T-helper 1 cell (primary cell): ENCODE measurements around the gene LPAR1.

Experiments
- DNase-seq, 5 donors: peaks; one replicate each; pipeline ENCODE4 v3.0.0-alpha.2; 2012 to 2020

Gene LPAR1

DNA sequence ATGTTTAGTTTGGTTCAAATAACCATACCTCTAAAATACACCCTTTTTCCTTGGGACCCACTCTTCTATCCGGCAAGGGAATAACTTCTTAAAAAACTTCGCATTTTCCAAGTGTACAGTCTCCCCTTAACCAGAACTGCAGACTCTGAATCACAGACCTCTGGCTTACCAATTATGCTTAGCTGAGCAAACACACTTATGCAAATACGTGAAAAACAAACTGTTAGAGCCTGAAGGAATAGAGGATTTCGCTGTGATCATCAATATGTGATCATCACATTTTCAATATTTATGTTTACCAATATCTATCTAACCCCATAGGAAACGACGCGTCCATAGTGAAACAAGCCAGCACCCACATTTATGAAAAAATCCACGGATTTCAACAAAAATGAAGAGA is 1.3 kb downstream of the LPAR1 start:
- DNase-seq, result no peak

DNA sequence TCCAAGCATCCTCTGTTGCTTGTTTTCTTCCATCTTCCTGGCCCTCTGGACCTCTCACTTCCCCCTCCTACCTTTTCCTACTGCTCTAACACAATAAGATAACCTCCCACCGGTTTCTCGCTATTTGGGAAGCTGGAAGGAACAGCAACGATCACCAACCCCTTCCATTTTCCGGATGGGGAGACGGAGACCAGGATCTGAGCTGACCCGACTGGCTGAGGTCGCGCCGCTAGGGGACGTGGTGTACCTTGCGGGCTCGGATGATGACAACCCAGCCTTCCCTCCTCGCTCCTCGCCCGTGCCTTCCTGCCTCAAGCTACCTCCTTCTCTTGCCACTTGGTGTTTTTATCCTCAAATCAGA is 1.9 kb downstream of the LPAR1 start:
- no peak for DNase-seq

DNA sequence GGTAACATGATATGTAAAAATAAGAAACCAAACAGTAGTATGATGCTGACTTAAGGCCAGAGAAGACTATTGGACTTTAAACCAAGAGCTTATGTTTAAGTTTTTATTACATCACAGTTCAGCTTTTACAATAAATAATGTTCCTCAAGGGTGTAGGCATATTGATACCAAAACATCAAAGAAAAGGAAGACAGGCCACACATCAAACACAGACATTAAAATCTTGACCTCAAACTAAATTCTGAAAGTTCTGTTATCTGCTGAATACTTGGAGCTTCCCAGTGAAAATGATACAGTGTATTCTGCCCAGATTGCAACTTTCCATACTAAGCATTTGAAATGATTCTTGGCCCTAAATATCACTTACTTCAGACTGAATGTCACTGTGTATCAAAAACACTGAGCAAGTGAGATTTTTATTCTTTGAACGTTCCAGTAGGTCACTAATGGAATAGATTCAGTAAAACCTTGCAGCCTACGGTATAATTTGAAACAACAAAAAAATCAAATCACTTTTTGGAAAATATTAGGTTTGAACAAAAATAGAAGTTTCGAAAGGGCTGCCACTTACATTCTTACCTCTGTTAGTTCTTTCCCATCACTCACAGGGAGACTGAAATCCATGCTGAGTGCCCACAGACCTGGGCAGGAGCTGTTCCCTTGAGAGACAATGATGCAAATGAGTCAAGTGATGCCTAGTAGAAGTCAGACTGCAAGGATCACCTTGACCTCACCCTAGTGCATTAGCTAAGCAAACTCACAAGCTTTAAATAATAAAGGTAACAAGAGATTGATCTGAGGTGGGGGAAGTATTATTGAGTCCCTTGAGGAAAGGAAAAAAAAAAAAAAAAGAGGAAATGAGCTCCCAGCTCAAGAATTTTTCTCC is 2.5 kb downstream of the LPAR1 start:
- DNase-seq, result no peak

DNA sequence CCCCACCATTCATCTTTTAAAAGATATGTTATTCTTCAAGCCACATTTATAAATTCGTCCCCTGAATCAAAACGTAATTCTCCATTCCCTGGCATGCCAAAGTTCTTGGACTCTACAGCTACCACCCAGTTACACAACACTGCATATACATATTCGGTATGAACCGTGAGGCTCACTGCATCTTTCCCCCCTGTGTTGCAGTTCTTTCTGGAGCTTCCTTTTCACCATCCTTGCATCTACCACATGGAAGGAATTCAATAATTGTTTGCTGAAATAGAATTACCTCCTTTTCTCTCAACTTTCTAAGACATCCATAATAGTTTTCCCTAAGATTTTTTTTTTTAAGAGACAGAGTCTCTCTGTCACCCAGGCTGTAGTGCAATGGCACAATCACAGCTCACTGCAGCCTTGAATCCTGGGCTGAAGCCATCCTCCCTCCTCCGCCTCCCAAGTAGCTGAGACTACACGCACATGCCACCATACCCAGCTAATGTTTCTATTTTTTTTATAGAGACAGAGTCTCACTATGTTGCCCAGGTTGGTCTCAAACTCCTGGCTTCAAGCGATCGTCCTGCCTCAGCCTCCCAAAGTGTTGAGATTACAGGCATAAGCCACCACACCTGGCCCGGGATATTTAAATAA is 3.3 kb downstream of the LPAR1 start:
- no peak for DNase-seq

DNA sequence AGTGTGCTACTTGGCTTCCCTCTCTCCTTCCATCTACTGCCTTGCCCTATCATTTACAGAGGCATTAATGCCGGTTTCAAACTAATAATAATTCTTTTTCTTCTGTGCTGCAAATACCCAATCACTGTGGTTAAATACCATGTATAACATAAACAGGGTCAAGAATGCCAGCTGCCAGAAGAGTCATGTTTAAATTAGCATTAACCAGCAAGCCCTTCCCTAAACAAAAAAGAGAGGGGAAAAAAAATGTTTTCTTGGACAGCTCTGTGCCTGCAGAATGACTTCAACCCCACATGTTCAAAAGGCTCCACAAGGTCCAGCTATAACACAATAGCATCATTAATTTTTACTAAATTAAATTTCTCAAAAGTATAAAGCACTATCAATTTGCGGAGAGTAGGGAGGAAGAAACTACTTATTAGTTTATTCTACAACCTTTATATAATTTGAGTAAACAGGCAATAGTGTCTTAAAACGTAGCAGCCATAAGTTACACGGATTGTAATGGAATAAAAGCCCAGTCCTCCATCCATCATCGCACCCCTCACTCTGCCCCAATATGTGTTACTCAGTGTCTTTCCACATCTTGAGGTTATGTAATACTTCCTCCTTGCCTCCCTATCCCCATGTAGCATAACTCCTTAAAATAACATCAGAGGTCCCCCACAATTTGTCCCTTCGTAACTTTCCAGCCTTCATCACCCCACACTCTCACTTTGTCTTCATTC is 3.9 kb downstream of the LPAR1 start:
- DNase-seq, result no peak

DNA sequence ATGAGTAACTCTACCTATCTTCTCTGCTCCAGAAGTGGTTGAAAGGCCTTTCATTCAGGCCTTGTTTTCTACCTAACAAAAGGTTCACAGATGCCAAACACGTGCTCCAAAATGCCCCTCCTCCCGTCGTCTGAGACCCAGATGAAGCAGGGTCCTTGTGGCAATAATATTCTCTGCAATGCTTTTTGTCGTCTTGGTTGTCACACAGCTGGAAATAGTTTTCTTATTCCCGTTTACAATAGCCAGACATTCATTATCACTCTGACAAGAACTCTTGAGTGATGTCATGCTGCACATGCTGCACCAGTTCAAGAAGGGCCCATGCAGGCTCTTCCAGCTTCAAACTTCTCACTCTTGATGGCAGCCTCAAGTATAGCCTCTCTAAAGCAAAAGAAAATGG is 7.8 kb downstream of the LPAR1 start:
- no peak for DNase-seq

DNA sequence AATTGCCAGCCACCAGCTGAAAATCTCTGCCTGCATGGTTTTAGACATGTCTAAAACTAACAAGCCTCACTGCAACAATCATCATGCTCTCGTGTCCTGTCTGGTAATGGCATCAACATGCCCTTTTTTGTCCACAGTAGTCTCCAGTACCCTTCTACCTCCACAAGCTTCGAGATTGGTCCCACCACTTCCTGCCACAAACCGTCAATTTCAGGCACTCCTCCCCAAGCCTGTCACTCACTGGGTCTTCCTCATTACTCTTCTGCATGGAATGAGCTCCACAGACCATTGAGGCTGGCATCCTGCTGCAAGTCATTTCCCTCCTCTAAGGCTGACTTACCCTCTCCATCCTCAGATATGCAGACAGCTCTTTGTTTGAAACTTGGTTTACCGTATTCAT is 9.0 kb downstream of the LPAR1 start:
- peak in 1 of 5 donors; percentile 11 for DNase-seq

DNA sequence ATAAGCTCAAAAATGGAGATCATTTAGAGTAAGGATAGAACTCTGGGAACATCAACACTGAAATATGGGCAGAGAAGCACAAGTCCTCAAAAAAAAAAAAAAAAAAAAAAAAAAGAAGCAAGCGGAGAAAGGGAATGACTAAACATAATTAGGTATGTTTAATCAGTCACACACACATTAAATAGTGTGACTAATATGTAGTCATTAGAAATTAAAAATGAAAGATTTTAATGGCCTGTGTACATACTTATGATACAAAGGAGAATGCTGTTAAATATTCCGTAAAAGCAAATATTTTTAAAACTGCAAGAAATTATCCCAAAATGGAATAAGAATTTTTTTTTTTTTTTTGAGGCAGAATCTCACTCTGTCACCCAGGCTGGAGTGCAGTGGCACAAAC is 10.5 kb downstream of the LPAR1 start:
- no peak for DNase-seq

DNA sequence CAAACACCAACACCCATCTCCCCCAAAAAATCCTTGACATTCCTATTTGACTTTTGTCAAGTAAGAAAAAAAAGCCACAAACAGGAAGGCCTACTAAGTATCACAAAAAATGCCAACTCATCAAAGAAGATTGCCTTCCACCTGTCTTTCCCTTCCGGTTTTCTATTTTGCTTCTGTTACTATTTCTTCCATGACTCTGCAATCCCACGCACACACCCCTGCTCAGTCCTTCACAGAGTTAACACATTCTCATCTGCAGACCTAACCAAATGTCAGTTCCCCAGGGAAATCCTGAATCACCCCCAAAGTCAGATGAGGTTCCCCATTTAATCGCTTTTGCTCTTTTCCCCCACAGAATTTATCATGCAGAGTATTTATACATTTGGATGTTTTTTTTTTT is 15.1 kb downstream of the LPAR1 start:
- DNase-seq, result no peak

DNA sequence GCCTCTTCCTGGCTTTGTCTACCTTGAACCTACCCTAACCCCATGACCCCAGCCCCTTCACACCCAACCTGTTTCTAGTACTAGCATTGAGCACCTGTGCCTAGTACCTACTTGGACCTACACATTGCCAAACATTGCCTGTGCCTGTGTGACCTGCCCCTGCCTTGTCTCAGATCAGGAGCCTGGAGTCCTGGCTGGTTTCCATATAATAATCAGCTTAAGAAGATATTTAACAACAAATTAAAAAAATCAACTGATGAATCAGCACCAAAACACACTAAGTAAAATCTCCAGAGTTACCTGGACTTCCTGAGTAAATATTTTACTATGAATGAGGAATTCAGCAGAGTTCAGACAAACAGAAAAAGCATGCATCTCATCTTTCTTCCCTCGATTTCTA is 17.7 kb downstream of the LPAR1 start:
- no peak for DNase-seq

DNA sequence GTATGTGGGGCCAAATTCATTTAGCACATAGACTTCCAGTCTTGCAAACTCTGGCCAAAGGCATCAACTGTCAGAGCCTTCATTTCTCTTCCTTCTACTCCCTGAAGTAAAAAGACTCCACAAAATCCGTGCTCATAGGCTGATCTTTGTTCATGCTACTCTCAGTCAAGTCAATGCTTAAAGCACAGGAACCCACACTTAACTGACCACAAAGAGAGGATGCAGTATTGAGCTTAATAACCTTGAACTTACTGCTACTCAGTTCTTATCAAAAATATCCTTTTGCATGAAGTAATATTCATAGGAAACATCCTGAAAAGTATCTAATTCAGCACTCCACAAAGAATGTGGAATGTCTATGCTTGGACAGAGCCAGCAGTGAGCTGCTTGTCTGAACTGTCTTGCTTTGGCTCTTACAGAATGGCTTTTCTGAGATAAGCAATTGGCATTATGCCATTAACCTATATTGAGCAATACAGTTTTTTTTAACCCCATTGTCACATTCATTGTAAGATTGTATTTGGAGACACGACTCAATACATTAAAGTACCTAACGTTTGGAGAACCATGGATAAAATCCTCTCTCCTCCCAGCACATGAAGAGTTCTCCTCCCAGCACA is 21.7 kb downstream of the LPAR1 start:
- DNase-seq, result no peak

DNA sequence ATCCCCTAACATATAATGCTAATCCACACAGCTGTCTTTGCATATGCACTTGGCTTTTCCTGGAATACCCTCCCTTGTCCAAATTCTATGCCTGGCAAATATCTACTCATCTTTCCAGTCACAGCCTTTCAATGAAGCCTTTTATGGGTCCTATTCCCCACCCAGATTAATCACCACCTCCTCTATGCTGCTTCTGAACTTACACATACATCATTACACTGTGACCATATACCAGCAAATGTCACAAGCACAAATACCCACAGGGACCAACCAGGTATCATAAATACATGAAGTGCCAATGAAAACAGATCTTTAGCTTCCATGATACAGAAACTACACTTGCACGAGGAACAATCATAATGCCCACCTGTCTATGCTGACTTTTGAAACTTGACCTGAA is 22.3 kb downstream of the LPAR1 start:
- no peak for DNase-seq

DNA sequence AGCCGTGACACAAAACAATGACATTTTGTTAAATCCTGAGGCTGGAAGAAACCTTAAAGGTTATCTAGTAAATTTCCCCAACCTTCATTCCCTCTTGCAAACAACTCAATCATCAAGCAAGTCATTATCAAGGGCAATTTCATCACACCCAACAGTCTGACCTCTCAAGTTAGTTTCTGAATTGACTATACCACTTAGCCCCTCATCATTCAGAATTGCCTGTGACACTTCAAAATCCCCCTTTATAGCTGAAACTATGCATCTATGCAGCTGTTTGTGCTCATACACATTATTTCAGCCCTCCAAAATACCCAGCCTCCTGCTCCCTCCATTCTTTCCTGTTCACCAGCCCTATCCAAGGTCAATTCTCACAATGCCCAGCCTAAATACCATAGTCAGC is 24.6 kb downstream of the LPAR1 start:
- no peak for DNase-seq

DNA sequence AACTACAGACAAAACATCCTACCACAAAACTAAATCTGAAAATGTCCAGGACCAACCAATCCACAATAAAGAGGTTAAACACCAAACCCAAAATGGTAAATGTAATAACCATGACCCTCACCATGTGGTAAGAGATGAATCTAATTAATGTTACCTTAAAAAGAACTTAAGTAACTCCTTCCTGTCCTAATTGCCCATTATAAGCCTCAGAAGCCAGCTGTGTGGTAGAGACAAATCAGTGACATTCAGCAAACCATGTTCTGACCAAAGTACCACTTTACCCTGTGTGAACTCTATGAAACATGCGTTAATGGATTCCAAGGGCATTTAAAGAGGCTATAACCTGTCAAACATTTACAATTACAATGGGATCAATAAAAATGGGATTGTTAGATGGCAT is 25.0 kb downstream of the LPAR1 start:
- DNase-seq, result no peak

DNA sequence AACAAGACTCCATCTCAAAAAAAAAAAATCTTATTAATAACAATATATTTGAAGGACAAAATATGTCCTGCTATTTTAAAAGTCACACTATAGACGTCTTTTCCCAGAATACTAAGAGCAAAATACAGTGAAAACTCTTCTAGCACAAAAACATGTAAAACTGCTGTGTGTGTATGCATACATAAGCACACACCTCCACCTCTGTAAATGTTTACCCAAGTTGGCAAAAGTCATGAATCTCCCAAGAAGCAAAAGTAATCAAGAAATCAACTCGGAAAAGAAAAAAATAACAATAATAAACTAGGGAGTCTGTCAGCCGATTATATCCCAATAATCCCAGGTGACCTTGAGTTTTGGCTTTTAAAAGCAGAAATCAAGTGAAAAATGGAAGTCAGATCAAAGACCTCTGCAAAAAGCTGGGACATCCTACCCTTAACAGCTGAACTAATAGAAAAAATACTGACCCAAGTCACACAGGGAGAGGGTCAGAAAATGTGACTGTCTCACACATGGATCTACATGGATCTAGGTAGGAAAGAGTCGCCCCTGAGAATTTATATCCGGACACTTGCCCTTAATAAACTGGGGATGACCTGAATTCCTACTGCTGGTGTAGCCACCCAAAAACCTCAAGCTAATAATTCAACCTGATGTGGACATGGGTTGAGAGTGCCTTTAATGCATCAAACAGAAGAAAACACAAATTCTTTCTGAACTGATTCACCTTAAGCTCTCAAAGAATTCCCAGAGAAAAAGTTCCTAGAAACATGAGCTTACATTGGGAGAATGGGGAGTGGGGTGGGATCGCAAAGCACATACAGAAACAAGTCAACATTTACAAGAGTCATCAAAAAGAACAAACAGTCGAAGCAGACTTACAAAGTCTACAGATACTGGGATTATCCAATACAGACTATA is 29.9 kb downstream of the LPAR1 start:
- no peak for DNase-seq

DNA sequence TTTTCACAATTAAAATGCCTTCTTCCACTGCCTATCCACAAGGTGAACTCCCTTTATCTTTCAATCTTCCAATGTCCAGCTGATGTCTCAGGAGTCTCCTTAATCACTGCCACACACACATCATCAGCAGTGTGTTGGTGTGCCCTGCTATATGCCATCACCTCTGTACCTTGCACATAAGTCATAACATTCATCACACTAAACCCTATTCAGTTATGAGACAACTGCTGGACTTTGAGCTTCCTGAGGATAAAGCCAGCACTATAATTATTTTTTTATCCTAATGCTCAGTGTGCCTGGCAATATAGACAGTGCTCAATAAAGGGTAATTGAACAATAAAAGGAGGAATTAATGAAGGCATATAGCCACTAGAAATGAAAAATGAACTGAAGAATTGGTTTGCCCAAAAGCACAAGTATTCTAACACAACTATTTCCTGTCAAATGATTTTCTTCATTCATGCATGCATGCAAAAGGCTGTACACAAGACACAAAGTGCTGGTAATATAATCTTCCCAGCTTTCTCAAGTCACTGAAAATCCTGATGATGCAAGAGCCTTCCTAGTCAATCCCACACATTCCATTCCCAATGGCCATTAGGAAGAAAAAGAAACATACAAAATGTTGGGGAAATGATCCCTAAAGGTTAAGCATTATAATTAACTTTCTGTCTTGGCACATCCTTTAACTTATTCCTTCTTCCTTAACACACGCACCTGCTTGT is 32.4 kb downstream of the LPAR1 start:
- no peak for DNase-seq

DNA sequence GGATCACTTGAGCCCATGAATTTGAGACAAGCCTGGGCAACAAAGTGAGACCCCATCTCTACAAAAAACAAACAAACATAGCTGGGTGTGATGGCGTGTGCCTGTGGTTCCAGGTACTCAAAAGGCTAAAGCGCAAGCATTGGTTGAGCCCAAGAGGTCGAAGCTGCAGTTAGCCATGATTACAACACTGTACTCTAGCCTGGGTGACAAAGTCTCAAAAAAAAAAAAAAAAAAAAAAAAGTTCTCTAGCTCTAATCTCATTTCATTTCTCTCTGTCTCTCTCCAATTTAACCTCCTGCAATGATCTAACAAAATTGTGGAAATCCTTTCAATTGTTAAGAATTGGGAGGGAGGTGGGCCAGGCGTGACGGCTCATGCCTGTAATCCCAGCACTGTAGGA is 33.3 kb downstream of the LPAR1 start:
- DNase-seq, result no peak

DNA sequence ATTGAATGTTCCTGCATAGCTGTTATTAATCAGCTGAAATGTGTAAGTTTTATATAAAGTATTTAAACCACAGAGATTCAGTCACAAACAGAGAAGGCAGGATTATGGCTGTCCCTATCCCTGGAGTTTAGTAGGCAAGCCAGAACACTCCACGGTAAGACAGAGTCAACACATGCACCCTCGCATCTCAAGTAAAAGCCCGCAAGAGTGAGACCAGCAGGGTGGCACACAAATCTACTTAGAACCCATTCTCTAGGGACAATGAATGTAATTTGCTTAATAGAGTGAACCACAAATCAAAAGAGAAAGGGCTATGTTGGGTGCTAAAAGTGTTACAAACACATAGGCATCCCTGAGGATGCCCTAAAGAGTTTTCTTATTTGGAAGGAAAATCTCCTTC is 35.1 kb downstream of the LPAR1 start:
- no peak for DNase-seq

DNA sequence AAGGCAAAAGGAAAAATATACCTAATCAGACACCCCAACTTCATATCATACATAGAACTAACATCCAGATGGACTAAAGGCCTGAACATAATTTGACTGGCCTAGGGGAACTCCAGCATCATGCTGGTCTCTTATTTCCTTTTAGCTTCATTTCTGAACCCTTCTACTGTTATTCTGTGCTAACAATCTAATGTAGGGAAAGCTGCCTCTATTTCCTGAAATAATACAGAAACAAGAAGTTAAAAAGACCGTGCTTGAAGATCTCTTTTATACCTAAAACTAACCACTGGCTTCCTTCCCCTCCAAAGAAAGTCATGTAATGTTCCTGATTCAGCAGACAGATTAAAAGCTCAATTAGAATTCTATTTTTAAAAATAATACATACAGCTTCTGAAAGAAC is 36.7 kb downstream of the LPAR1 start:
- DNase-seq, result no peak

DNA sequence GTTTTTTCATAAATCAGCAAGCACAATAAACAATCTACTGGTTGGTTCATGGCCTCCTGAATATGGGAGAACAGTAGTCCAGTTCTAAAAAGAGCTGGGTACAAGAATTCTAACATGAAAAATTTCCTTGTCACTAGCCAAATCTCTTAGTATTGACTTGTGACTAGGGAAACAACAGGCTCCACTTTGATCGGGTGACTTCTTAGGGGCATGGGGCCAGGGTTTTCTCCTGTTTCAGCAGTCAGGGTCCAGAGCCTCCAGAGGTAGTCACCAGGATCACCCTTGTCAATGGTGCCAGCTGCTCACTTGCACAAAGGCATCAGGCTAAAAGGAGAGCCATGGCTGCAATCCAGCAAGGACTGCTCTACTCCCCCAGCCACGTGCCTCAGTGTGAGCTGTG is 38.1 kb downstream of the LPAR1 start:
- no peak for DNase-seq

DNA sequence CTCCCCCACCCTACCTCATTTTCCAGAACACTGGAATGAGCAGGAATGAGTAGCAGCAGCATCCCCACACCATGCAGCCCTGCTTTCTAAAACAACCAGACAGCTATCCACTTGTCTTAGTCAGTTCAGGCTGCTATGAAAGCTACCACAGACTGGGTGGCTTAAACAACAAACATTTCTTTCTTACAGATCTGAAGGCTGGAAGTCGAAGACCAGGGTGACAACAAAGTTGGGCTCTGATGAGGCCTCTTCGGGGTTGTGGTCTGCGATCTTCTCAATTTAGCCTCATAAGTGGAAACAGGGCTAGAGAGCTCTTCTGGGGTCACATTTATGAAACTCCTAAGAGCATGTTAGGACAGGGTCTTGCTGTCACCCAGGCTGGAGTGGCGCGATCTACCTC is 38.9 kb downstream of the LPAR1 start:
- no peak for DNase-seq

DNA sequence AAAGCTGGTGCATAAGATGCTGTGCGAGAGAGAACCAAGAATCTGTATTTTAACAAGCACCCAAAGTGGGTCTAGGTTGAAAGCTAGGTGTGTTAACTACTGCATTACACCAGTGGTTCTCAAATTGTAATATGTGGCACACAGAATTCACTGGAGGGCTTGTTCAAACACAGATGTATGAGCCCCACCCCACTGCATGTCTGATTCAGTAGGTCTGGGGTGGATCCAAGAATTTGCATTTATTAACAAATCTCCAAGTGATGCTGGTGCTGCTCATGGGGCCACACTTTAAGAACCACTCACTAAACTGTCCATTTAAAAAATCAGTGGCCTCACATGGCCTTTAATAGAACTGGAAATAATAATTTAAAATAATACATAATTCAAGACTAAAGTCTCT is 40.4 kb downstream of the LPAR1 start:
- DNase-seq, result no peak
